ENCODE data around the gene ZNF385D.

Gene ZNF385D

DNA sequence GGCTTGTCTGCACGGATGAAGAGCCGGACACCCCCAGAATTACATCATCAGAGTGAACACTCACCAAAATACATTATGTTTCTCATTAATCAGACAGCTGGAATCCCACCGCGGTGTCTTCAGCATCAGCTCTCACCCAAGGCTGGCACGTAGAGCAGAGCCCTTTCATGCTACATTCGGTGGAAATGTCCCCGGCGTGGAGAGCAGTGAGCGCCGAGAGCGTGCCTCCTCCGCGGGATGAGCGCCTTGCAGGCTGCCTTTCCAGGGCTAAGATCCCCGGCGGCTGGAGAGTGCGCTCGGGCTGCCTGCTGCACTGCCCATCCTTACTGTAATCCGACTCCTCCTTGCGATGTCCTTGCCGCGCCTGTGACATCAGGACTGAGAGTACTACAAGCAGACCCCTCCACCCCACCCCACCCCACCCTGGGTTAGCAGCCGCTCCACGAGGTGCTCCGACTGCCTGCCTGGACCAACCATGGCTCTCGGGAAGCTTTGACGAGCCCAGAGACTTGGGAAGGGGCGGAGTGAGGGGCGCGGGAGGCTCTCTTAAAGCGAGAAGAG, at the start of gene ZNF385D:
Gene ZNF385D, minus strand, starts transcription at position 380 of the 561 bp plus-strand sequence. Its CDS starts 294 bp downstream, at position 86.
- DNase-seq (ENCODE audit: low spot score) = no peak

GRCh38 chr3:21798356-21799088, 47.5 kb upstream of the ZNF385D start:
- no peak for DNase-seq (ENCODE audit: low spot score)

DNA sequence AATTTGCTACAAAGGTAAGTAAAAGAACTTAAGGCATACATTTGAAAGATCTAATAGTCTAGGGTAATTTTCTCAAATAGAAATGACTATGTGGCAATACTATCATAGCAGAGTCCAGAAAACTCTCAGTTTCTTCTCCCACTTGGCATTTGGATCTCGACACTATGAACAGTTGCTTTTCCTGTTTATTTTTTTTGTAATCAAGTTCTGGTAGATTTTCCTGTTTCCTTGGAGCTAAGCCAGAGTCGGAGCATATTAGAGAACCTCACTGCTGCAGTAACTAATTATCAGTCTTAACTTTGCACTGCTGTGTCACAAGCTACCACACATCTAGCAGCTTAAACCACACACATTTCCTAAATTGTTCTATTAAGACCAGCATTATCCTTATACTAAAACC, 44.9 kb upstream of the ZNF385D start:
- no peak for DNase-seq (ENCODE audit: low spot score)

GRCh38 chr3:21795152-21795837, 44.3 kb upstream of the ZNF385D start:
- no peak for DNase-seq (ENCODE audit: low spot score)

GRCh38 chr3:21794291-21794690, 43.3 kb upstream of the ZNF385D start:
- DNase-seq (ENCODE audit: low spot score) = no peak

GRCh38 chr3:21792176-21792575, 41.2 kb upstream of the ZNF385D start:
- DNase-seq (ENCODE audit: low spot score) = no peak

GRCh38 chr3:21791356-21791755, 40.3 kb upstream of the ZNF385D start:
- no peak for DNase-seq (ENCODE audit: low spot score)

DNA sequence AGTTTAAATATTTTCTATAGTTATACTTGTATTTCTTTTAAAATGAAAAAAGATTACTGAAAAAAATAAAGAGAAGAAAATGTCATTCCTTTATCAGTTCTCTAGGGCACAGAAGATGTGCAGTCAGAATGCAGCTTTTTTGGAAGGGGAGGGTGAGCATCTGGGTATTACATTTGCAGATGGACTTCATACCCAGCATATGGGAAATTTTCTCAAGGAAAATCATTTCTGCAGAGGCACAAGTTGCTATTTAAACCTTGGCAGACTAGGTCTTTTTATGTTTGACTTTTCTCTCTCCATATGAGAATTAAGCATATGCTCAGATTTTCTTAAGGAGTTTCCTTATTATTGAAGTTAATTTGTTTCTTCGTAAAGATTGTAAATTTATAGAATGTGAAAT, 39.5 kb upstream of the ZNF385D start:
- no peak for DNase-seq (ENCODE audit: low spot score)

- no peak for DNase-seq (ENCODE audit: low spot score)
Observed at GRCh38 chr3:21789730-21790129, 38.7 kb upstream of the ZNF385D start.

GRCh38 chr3:21786438-21786797, 35.4 kb upstream of the ZNF385D start:
- no peak for DNase-seq (ENCODE audit: low spot score)

GRCh38 chr3:21785765-21786437, 34.9 kb upstream of the ZNF385D start:
- no peak for DNase-seq (ENCODE audit: low spot score)

DNA sequence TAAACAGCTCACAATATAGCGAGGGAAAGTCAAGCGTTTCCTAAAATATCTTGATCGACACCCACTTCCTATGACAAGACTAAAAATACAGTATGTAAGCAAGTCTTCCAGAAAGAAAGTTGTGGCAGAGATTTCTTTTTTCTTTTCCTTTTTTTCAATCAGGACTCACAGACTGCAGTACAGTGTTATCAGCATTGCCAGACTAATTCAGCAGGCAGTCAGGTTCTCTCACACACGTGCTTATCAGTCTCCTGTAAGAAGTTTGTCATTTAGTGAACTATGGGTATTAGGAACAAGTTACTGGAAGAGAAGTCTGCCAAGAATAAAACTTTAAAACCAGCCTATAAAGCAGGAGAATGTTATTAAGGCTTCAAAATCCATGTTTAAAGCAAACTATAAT, 32.8 kb upstream of the ZNF385D start:
- no peak for DNase-seq (ENCODE audit: low spot score)

GRCh38 chr3:21781355-21781754, 30.3 kb upstream of the ZNF385D start:
- DNase-seq (ENCODE audit: low spot score) = no peak

GRCh38 chr3:21779909-21780308, 28.9 kb upstream of the ZNF385D start:
- DNase-seq (ENCODE audit: low spot score) = no peak

DNA sequence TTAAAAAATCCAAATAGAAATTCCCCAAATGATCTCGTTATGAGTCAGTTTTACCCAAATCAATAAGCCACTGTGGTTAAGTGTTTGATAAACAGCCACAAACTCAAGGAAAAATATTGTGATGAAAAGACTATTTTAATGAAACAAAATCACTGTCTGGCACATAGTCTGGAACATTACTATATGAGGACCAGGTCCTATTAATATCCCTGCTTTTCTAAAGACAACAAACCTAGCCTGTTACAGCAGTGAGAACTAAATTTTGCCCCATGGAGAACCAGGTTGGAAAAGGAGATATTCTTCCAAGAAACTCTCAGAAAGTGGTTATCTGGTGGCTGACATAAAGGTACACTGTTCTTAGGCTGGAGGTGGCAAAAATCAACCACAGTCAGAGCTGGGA, 27.7 kb upstream of the ZNF385D start:
- DNase-seq (ENCODE audit: low spot score) = no peak

- DNase-seq (ENCODE audit: low spot score) = no peak
Observed at GRCh38 chr3:21777821-21778220, 26.8 kb upstream of the ZNF385D start.

GRCh38 chr3:21766002-21766401, 15.0 kb upstream of the ZNF385D start:
- DNase-seq (ENCODE audit: low spot score) = no peak

DNA sequence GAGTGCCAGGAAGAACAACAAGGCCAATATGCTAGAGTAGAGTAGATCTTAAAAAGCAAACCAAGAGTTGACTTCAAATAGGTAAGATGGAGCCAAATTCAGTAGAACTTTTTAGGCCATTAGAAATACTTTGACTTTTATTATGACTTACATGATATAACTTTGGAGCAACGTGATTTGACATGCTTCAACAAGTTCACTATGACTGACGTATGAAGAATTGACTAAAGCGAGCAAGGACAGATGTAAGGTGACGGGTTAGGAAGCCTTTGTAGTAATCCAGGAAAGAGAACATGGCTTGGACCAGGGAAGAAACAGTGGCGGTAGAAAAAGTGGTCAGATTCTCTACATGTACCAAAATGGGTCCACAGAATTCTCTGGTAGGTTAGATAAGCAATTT, 4.9 kb upstream of the ZNF385D start:
- DNase-seq (ENCODE audit: low spot score) = no peak

GRCh38 chr3:21754839-21755238, 3.8 kb upstream of the ZNF385D start:
- no peak for DNase-seq (ENCODE audit: low spot score)

GRCh38 chr3:21752749-21753347, 1.8 kb upstream of the ZNF385D start:
- no peak for DNase-seq (ENCODE audit: low spot score)

DNA sequence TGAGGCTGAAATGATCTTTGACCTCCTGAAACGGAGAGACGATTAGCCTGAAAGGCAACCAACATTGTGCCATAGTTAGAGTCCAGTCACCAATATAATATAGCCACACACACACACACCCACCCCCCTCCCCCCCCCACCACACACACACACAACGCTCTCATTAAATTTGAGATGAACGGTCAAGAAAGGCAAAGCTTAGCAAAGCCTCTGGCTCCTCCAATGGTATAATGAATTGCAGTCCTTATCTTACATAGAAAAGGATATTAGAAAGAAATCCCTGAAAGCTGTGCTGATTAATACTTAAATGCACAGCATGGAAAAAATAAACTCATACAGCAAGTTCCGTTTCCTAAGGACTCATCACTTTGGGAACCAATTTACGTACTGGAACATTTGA, 876 bp upstream of the ZNF385D start:
- no peak for DNase-seq (ENCODE audit: low spot score)

DNA sequence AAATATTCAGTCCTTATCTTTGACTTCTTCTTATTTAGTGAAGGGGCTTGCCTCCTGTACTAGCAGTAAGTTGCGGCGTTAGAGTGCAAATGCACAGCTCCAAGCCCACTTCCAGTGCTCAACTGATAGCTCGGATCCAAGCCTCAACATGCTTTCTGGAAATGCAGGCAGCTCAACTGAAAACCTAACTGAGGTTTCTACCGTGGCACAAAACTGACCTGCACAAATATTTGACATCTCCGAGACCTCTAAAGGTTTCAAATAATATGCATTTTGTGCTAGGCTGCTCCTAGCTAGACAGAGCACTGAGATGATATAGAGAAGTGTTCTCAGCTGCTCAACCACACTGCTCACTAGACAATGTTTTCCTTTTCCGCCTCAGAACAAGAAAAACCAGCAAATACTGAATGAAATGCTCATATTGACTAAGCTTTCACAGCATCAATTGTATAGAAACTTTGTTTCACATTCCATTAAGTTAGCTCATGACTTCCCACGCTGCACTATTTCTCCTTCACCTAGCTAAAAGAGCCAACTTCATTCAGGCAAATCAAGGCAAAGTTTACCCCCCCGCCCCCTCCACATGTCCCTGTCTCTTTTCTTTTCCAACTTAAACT, 822 bp downstream of the ZNF385D start:
- DNase-seq (ENCODE audit: low spot score) = no peak

All from hematopoietic multipotent progenitor cell treated with erythropoietin and hydrocortisone succinate and interleukin-3 and kit ligand, for 17 days (in vitro differentiated cells).